ENCODE measurements around the gene ADGRE2.
"Not testable (repeated sequence)": the region's sequence is repeated elsewhere in the genome, so short reads cannot be mapped to it uniquely, and the experiment has no call there.

Gene ADGRE2

GRCh38 chr19:14773722-14774121 lies 4.6 kb downstream of the ADGRE2 start:
- not testable (repeated sequence) for H3K9me3 ChIP-seq (ENCODE audit: low read length); H2AFZ ChIP-seq (ENCODE audit: low read depth, low read length); H3K27me3 ChIP-seq (ENCODE audit: insufficient read depth, low read length); H3K36me3 ChIP-seq (ENCODE audit: insufficient read depth, low read length); H3K4me1 ChIP-seq (ENCODE audit: insufficient read depth, low read length); H3K4me3 ChIP-seq (ENCODE audit: low read length)

- Histone ChIP-seq H3K36me3 (ENCODE audit: insufficient read depth, low read length) (no peaks in the 10 kb centered on the region), H3K9me3 (ENCODE audit: low read length) (no peaks in the 10 kb centered on the region), H3K4me3 (ENCODE audit: low read length) (no peak overlapping the region)
Measured at GRCh38 chr19:14772995-14773394, 5.4 kb downstream of the ADGRE2 start.

GRCh38 chr19:14772467-14772866 lies 5.9 kb downstream of the ADGRE2 start:
- no peaks in the 10 kb centered on the region for H3K4me1 ChIP-seq (ENCODE audit: insufficient read depth, low read length)
- H3K27me3 ChIP-seq (ENCODE audit: insufficient read depth, low read length), result no peaks in the 10 kb centered on the region
- no peak overlapping the region for H2AFZ ChIP-seq (ENCODE audit: low read depth, low read length)
- no peaks in the 10 kb centered on the region for H3K9me3 ChIP-seq (ENCODE audit: low read length)
- H3K36me3 ChIP-seq (ENCODE audit: insufficient read depth, low read length), result no peaks in the 10 kb centered on the region
- H3K4me3 ChIP-seq (ENCODE audit: low read length), result no peak overlapping the region

More at GRCh38 chr19:14772995-14773394, 5.4 kb downstream of the ADGRE2 start:
- Histone ChIP-seq H3K4me1 (ENCODE audit: insufficient read depth, low read length) (no peaks in the 10 kb centered on the region), H3K27me3 (ENCODE audit: insufficient read depth, low read length) (no peaks in the 10 kb centered on the region), H2AFZ (ENCODE audit: low read depth, low read length) (no peak overlapping the region)

- no peak overlapping the region for H3K4me3 ChIP-seq (ENCODE audit: low read length)
- H2AFZ ChIP-seq (ENCODE audit: low read depth, low read length), result no peak overlapping the region
- H3K36me3 ChIP-seq (ENCODE audit: insufficient read depth, low read length), result no peaks in the 10 kb centered on the region
- H3K4me1 ChIP-seq (ENCODE audit: insufficient read depth, low read length), result no peaks in the 10 kb centered on the region
- no peaks in the 10 kb centered on the region for H3K9me3 ChIP-seq (ENCODE audit: low read length)
- H3K27me3 ChIP-seq (ENCODE audit: insufficient read depth, low read length), result no peaks in the 10 kb centered on the region
Measured at GRCh38 chr19:14770944-14771839, 7.2 kb downstream of the ADGRE2 start.

GRCh38 chr19:14770136-14770535 lies 8.2 kb downstream of the ADGRE2 start:
- Histone ChIP-seq H3K36me3 (ENCODE audit: insufficient read depth, low read length) (no peaks in the 10 kb centered on the region), H2AFZ (ENCODE audit: low read depth, low read length) (no peak overlapping the region), H3K9me3 (ENCODE audit: low read length) (no peaks in the 10 kb centered on the region), H3K4me1 (ENCODE audit: insufficient read depth, low read length) (no peaks in the 10 kb centered on the region), H3K27me3 (ENCODE audit: insufficient read depth, low read length) (no peaks in the 10 kb centered on the region), H3K4me3 (ENCODE audit: low read length) (no peak overlapping the region)

- H3K27me3 ChIP-seq (ENCODE audit: insufficient read depth, low read length), result no peaks in the 10 kb centered on the region
- H2AFZ ChIP-seq (ENCODE audit: low read depth, low read length), result no peak overlapping the region
- no peak overlapping the region for H3K4me3 ChIP-seq (ENCODE audit: low read length)
- no peaks in the 10 kb centered on the region for H3K4me1 ChIP-seq (ENCODE audit: insufficient read depth, low read length)
- no peaks in the 10 kb centered on the region for H3K36me3 ChIP-seq (ENCODE audit: insufficient read depth, low read length)
- no peaks in the 10 kb centered on the region for H3K9me3 ChIP-seq (ENCODE audit: low read length)
Measured at GRCh38 chr19:14769201-14769600, 9.2 kb downstream of the ADGRE2 start.

GRCh38 chr19:14768001-14768400 lies 10.4 kb downstream of the ADGRE2 start:
- no peak overlapping the region for H3K4me3 ChIP-seq (ENCODE audit: low read length)

GRCh38 chr19:14767466-14767971 lies 10.8 kb downstream of the ADGRE2 start:
- Histone ChIP-seq H3K36me3 (ENCODE audit: insufficient read depth, low read length) (no peaks in the 10 kb centered on the region), H3K4me1 (ENCODE audit: insufficient read depth, low read length) (no peaks in the 10 kb centered on the region), H3K9me3 (ENCODE audit: low read length) (no peaks in the 10 kb centered on the region), H3K4me3 (ENCODE audit: low read length) (no peak overlapping the region), H2AFZ (ENCODE audit: low read depth, low read length) (no peak overlapping the region), H3K27me3 (ENCODE audit: insufficient read depth, low read length) (no peaks in the 10 kb centered on the region)

More at GRCh38 chr19:14768001-14768400, 10.4 kb downstream of the ADGRE2 start:
- no peaks in the 10 kb centered on the region for H3K9me3 ChIP-seq (ENCODE audit: low read length)
- no peaks in the 10 kb centered on the region for H3K36me3 ChIP-seq (ENCODE audit: insufficient read depth, low read length)
- H2AFZ ChIP-seq (ENCODE audit: low read depth, low read length), result no peak overlapping the region
- no peaks in the 10 kb centered on the region for H3K4me1 ChIP-seq (ENCODE audit: insufficient read depth, low read length)
- no peaks in the 10 kb centered on the region for H3K27me3 ChIP-seq (ENCODE audit: insufficient read depth, low read length)

GRCh38 chr19:14765841-14766240 lies 12.5 kb downstream of the ADGRE2 start:
- H3K36me3 ChIP-seq (ENCODE audit: insufficient read depth, low read length); H3K4me1 ChIP-seq (ENCODE audit: insufficient read depth, low read length); H3K9me3 ChIP-seq (ENCODE audit: low read length); H3K4me3 ChIP-seq (ENCODE audit: low read length); H3K27me3 ChIP-seq (ENCODE audit: insufficient read depth, low read length); H2AFZ ChIP-seq (ENCODE audit: low read depth, low read length): not testable (repeated sequence)

GRCh38 chr19:14765403-14765802 lies 13.0 kb downstream of the ADGRE2 start:
- not testable (repeated sequence) for H3K9me3 ChIP-seq (ENCODE audit: low read length); H3K4me1 ChIP-seq (ENCODE audit: insufficient read depth, low read length); H2AFZ ChIP-seq (ENCODE audit: low read depth, low read length); H3K4me3 ChIP-seq (ENCODE audit: low read length); H3K36me3 ChIP-seq (ENCODE audit: insufficient read depth, low read length); H3K27me3 ChIP-seq (ENCODE audit: insufficient read depth, low read length)

GRCh38 chr19:14764401-14764800 lies 14.0 kb downstream of the ADGRE2 start:
- Histone ChIP-seq H3K4me3 (ENCODE audit: low read length) (no peak overlapping the region), H3K36me3 (ENCODE audit: insufficient read depth, low read length) (no peaks in the 10 kb centered on the region), H3K9me3 (ENCODE audit: low read length) (peaks cover 2% of the 10 kb centered on the region), H2AFZ (ENCODE audit: low read depth, low read length) (no peak overlapping the region), H3K4me1 (ENCODE audit: insufficient read depth, low read length) (no peaks in the 10 kb centered on the region), H3K27me3 (ENCODE audit: insufficient read depth, low read length) (no peaks in the 10 kb centered on the region)

- Histone ChIP-seq H2AFZ (ENCODE audit: low read depth, low read length) (no peak overlapping the region), H3K4me1 (ENCODE audit: insufficient read depth, low read length) (no peaks in the 10 kb centered on the region), H3K36me3 (ENCODE audit: insufficient read depth, low read length) (no peaks in the 10 kb centered on the region), H3K9me3 (ENCODE audit: low read length) (peaks cover 2% of the 10 kb centered on the region), H3K27me3 (ENCODE audit: insufficient read depth, low read length) (peaks cover 2% of the 10 kb centered on the region), H3K4me3 (ENCODE audit: low read length) (no peak overlapping the region)
Measured at GRCh38 chr19:14763497-14764145, 14.7 kb downstream of the ADGRE2 start.

- Histone ChIP-seq H3K4me1 (ENCODE audit: insufficient read depth, low read length) (no peaks in the 10 kb centered on the region), H3K27me3 (ENCODE audit: insufficient read depth, low read length) (peaks cover 6% of the 10 kb centered on the region), H3K4me3 (ENCODE audit: low read length) (no peak overlapping the region), H3K36me3 (ENCODE audit: insufficient read depth, low read length) (no peaks in the 10 kb centered on the region), H2AFZ (ENCODE audit: low read depth, low read length) (no peak overlapping the region), H3K9me3 (ENCODE audit: low read length) (peaks cover 2% of the 10 kb centered on the region)
Measured at GRCh38 chr19:14762111-14762510, 16.2 kb downstream of the ADGRE2 start.

Measured in neuron (in vitro differentiated cells).